ENCODE results near the gene ARID1A.

Gene ARID1A

GRCh38 chr1:26758358-26758757 is 62.5 kb downstream of the ARID1A start:
- no peak overlapping the region for H3K4me3 ChIP-seq
- no peaks in the 10 kb centered on the region for H3K27me3 ChIP-seq
- no peaks in the 10 kb centered on the region for H3K9me3 ChIP-seq
- DNase-seq, result peak in 1 of 2 donors; percentile 23
- no peak for TF ChIP-seq CTCF (IDR thresholded peaks at IDR 0.05)
- H3K4me1 ChIP-seq, result peaks cover 1 to 8% (median 5%) of the 10 kb centered on the region in 4 donors
- H3K27ac ChIP-seq, result no peak overlapping the region
- peaks cover 27 to 56% (median 27%) of the 10 kb centered on the region in 3 donors for H3K36me3 ChIP-seq
- intact Hi-C loops (cut with DNase I; ENCODE audit: low total_unique reads), result no loop called here

GRCh38 chr1:26759531-26759930 is 63.7 kb downstream of the ARID1A start:
- no peak overlapping the region for H3K4me3 ChIP-seq
- TF ChIP-seq CTCF (IDR thresholded peaks at IDR 0.05), result no peak
- no peaks in the 10 kb centered on the region for H3K27me3 ChIP-seq
- peaks cover 38 to 63% (median 39%) of the 10 kb centered on the region in 3 donors for H3K36me3 ChIP-seq
- intact Hi-C loops (cut with DNase I; ENCODE audit: low total_unique reads), result no loop called here
- no peaks in the 10 kb centered on the region for H3K4me1 ChIP-seq
- no peak for DNase-seq
- H3K27ac ChIP-seq, result no peak overlapping the region
- H3K9me3 ChIP-seq, result no peaks in the 10 kb centered on the region

GRCh38 chr1:26761217-26761616 is 65.4 kb downstream of the ARID1A start:
- Histone ChIP-seq H3K4me1 (no peaks in the 10 kb centered on the region), H3K4me3 (no peak overlapping the region), H3K36me3 (peaks cover 48 to 70% (median 49%) of the 10 kb centered on the region in 3 donors), H3K27me3 (no peaks in the 10 kb centered on the region), H3K9me3 (no peaks in the 10 kb centered on the region), H3K27ac (no peak overlapping the region)
- no peak for DNase-seq
- TF ChIP-seq CTCF (IDR thresholded peaks at IDR 0.05), result no peak
- intact Hi-C loops (cut with DNase I; ENCODE audit: low total_unique reads), result no loop called here

DNA sequence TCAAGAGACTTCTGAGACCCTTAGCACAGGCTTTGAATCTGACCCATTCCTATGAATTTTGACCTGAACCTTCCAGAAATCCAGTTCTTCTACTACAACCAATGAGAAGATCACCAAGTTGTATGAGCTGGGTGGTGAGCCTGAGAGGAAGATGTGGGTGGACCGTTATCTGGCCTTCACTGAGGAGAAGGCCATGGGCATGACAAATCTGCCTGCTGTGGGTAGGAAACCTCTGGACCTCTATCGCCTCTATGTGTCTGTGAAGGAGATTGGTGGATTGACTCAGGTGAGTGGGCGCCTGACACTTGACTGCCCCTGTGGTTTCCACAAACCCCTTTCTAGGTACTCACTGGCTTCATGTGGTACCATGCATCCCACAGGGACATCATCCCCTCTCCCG is 71.9 kb downstream of the ARID1A start:
- no peak overlapping the region for H3K4me3 ChIP-seq
- intact Hi-C loops (cut with DNase I; ENCODE audit: low total_unique reads), result no loop called here
- no peaks in the 10 kb centered on the region for H3K9me3 ChIP-seq
- H3K36me3 ChIP-seq, result peaks cover 50 to 96% (median 76%) of the 10 kb centered on the region in 3 donors
- H3K4me1 ChIP-seq, result peaks cover 0 to 42% (median 32%) of the 10 kb centered on the region in 4 donors
- no peak for TF ChIP-seq CTCF (IDR thresholded peaks at IDR 0.05)
- no peaks in the 10 kb centered on the region for H3K27me3 ChIP-seq
- DNase-seq, result no peak
- peak overlapping the region; percentile 25 to 52 for H3K27ac ChIP-seq

DNA sequence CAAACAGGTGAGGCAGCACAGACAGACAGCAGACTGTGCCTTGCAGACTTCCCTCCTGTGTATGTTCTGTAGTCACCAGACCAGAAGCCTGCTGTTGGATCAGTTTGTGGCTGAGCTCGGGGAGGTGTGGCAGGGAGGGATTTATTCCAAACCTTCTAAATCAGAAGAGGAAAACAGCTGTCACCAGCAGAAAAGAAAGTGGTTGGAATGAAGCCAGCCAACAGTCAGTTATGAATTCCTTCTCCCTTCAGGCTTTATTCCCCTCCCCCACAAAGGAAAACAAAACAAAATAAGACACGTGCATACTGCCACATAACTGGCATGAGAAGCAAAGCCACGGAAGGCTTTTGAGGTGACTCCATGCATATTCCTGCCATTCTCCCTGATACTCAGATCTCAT is 72.9 kb downstream of the ARID1A start:
- DNase-seq, result no peak
- no peak for TF ChIP-seq CTCF (IDR thresholded peaks at IDR 0.05)
- Histone ChIP-seq H3K36me3 (peaks cover 50 to 96% (median 76%) of the 10 kb centered on the region in 3 donors), H3K4me1 (peaks cover 0 to 51% (median 35%) of the 10 kb centered on the region in 4 donors), H3K9me3 (no peaks in the 10 kb centered on the region), H3K4me3 (no peak overlapping the region), H3K27me3 (no peaks in the 10 kb centered on the region), H3K27ac (peak overlapping the region; percentile 25 to 52)
- intact Hi-C loops (cut with DNase I; ENCODE audit: low total_unique reads), result no loop called here

GRCh38 chr1:26771285-26771642 is 75.4 kb downstream of the ARID1A start:
- no peaks in the 10 kb centered on the region for H3K9me3 ChIP-seq
- H3K4me3 ChIP-seq, result no peak overlapping the region
- intact Hi-C loops (cut with DNase I; ENCODE audit: low total_unique reads), result no loop called here
- no peaks in the 10 kb centered on the region for H3K27me3 ChIP-seq
- DNase-seq, result no peak
- no peak for TF ChIP-seq CTCF (IDR thresholded peaks at IDR 0.05)
- H3K27ac ChIP-seq, result peak overlapping the region; percentile 35 to 39
- peaks cover 0 to 51% (median 35%) of the 10 kb centered on the region in 4 donors for H3K4me1 ChIP-seq
- H3K36me3 ChIP-seq, result peaks cover 53 to 97% (median 83%) of the 10 kb centered on the region in 3 donors
